Measurements from ENCODE around the gene RNU6-1.

Gene RNU6-1

GRCh38 chr15:67839929-67840748, at the start of gene RNU6-1:
RNU6-1 (minus strand) TSS chr15:67840045.
- DNase-seq (ENCODE audit: insufficient read length, low spot score) (peak; percentile 90), FAIRE-seq (peak; percentile 73)

- no peak for DNase-seq (ENCODE audit: insufficient read length, low spot score)
- FAIRE-seq: no peak
These were observed 47.9 kb upstream of the RNU6-1 start for GRCh38 chr15:67887776-67888175.

GRCh38 chr15:67885861-67886260, 46.0 kb upstream of the RNU6-1 start:
- FAIRE-seq: no peak
- no peak for DNase-seq (ENCODE audit: insufficient read length, low spot score)

GRCh38 chr15:67885175-67885523, 45.3 kb upstream of the RNU6-1 start:
- FAIRE-seq (no peak), DNase-seq (ENCODE audit: insufficient read length, low spot score) (no peak)

GRCh38 chr15:67884514-67885174, 44.8 kb upstream of the RNU6-1 start:
- peak; percentile 71 for DNase-seq (ENCODE audit: insufficient read length, low spot score)
- peak; percentile 58 for FAIRE-seq

- DNase-seq (ENCODE audit: insufficient read length, low spot score) (no peak), FAIRE-seq (no peak)
These were observed 44.2 kb upstream of the RNU6-1 start for GRCh38 chr15:67884009-67884408.

DNA sequence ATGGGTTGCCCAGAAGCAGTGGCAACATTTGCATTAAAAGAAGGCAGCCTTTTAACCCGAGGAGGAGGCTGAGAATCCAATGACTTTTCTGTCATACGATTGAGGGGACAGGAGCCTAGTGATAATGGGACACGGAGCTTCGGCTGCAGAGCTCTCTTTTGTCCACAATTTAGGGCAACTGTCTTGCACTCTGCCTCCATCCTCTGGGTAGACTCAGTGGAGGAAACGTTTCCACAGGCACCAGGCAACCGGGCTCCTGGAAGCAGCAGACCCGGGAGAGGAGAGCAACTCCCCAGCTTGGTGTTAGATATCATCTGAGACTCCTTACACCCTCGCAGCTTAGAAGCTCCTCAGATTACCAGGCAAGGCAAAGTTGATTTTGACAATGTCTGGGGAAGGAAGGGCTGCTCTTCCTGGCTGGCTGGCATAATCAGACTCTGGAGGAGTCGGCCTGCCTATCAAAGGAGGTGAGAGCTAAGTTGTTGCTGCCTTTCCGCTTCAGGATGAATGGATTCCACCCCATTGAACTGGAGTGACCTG, 43.5 kb upstream of the RNU6-1 start:
- FAIRE-seq (no peak), DNase-seq (ENCODE audit: insufficient read length, low spot score) (no peak)

- no peak for DNase-seq (ENCODE audit: insufficient read length, low spot score)
- FAIRE-seq: no peak
These were observed 42.8 kb upstream of the RNU6-1 start for GRCh38 chr15:67882487-67883233.

GRCh38 chr15:67880651-67881182, 40.9 kb upstream of the RNU6-1 start:
- FAIRE-seq (no peak), DNase-seq (ENCODE audit: insufficient read length, low spot score) (no peak)

- FAIRE-seq (no peak), DNase-seq (ENCODE audit: insufficient read length, low spot score) (no peak)
These were observed 39.7 kb upstream of the RNU6-1 start for GRCh38 chr15:67879440-67880129.

DNA sequence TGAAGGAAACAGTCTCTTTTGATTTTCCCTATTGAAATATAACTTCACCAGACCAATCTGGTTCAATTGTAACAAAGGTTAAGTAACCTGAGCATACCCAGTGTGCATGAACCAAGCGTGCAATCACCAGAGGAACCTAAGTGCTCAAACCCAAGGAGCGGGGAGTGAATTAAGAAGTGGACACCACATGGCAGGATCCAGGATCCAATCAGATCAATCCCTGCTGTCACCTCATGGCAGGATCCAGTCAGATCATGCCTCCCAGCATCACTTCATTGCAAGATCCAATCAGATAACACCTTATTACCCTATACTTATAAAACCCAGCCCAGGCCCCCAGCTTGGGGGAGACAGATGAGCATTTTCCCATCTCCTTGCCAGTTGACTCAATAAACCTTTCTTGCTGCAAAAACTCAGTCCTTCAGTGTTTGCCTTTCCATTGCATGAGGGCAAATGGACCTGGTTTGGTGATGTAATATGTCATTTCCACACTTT, 38.9 kb upstream of the RNU6-1 start:
- no peak for DNase-seq (ENCODE audit: insufficient read length, low spot score)
- no peak for FAIRE-seq

GRCh38 chr15:67873777-67874176, 33.9 kb upstream of the RNU6-1 start:
- no peak for FAIRE-seq
- DNase-seq (ENCODE audit: insufficient read length, low spot score): no peak

DNA sequence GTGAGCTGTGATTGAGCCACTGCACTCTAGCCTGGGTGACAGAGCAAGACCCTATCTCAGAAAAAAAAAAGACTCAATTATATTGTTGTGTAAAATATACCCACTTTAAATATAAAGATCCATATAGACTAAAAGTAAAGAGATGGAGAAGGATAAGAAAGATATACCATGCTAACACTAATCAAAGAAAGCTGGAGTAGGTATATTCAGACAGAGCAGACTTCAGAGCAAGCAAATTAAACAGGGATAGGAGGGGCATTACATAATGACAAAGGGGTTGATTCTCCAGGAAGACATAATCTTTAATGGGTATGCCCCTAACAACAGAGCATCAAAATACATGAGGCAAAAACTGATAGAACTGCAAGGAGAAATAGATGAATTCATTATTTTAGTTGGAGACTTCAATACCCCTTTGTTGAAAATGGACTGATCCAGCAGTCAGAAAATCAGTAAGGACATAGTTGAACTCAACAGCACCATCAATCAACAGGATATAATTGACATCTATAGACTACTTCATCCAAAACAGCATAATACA, 31.1 kb upstream of the RNU6-1 start:
- FAIRE-seq: no peak
- DNase-seq (ENCODE audit: insufficient read length, low spot score): no peak

DNA sequence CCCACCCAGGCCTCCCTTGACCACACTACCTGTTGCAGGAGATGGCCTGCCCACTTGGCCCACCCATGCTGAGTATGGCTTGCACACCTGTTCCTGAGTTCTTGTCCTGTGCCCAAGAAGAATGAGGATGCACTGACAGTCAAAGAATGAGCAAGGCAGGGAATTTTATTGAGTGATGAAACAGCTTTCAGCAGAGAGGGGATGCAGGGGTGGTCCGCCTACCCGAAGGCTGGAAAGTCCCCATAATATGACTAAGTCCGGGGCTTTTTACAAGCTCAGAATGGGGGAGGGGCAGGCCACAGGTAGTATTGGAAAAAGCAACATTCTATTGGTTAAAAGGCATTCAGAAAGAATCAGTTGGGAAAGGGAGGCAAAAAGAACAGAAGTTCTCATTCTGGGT, 29.9 kb upstream of the RNU6-1 start:
- DNase-seq (ENCODE audit: insufficient read length, low spot score) (no peak), FAIRE-seq (no peak)

DNA sequence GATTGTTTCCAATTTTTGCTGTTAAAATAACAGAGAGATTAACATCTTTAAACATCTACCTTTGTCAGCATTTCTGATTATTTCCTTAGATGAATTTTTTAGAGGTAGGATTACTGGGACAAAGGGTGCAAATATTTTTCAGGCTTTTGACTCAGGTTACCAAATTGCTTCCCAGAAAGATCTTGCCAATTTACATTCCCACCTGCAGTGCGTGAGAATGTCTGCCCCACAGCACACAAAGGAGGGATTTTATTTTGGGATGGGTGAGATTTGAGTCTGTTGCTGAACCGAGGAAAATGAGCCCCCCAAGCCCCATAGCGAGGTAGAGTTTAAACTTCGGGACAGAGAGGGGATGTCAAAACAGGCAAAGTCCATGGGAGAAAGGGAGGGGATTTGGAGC, 25.9 kb upstream of the RNU6-1 start:
- FAIRE-seq (no peak), DNase-seq (ENCODE audit: insufficient read length, low spot score) (no peak)

GRCh38 chr15:67865331-67865730, 25.5 kb upstream of the RNU6-1 start:
- DNase-seq (ENCODE audit: insufficient read length, low spot score) (peak; percentile 71), FAIRE-seq (no peak)

GRCh38 chr15:67863442-67863987, 23.7 kb upstream of the RNU6-1 start:
- DNase-seq (ENCODE audit: insufficient read length, low spot score) (peak; percentile 82), FAIRE-seq (peak; percentile 68)

- no peak for FAIRE-seq
These were observed 23.1 kb upstream of the RNU6-1 start for GRCh38 chr15:67862750-67863441.

DNA sequence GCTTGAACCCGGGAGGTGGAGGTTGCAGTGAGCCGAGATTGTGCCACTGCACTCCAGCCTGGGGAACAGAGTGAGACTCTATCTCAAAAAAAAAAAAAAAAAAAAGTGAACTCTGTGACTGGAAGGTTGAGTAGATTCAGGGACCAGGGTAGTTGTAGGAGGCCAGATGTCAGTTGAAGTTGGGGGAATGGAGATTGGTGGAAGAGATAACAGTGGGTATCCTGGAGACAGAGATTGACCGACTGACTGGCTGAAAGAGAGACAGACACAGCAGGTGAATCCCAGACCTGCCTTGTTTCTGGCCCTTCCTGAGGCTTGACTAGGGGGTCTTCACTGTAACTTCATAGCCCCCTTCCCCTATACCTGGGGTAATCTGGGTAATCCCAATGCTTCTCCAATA, 22.1 kb upstream of the RNU6-1 start:
- DNase-seq (ENCODE audit: insufficient read length, low spot score): no peak
- no peak for FAIRE-seq

More at GRCh38 chr15:67862750-67863441, 23.1 kb upstream of the RNU6-1 start:
- DNase-seq (ENCODE audit: insufficient read length, low spot score): no peak
